NCI-H2171 (cell line): ENCODE measurements around the gene SLC22A13.
"Not testable (repeated sequence)": the region's sequence is repeated elsewhere in the genome, so short reads cannot be mapped to it uniquely, and the experiment has no call there.

Source experiments
- DNase-seq: peaks from one replicate; lab custom pipeline; 2025; lab: John Stamatoyannopoulos, UW

Gene SLC22A13, protein sequence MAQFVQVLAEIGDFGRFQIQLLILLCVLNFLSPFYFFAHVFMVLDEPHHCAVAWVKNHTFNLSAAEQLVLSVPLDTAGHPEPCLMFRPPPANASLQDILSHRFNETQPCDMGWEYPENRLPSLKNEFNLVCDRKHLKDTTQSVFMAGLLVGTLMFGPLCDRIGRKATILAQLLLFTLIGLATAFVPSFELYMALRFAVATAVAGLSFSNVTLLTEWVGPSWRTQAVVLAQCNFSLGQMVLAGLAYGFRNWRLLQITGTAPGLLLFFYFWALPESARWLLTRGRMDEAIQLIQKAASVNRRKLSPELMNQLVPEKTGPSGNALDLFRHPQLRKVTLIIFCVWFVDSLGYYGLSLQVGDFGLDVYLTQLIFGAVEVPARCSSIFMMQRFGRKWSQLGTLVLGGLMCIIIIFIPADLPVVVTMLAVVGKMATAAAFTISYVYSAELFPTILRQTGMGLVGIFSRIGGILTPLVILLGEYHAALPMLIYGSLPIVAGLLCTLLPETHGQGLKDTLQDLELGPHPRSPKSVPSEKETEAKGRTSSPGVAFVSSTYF

DNA sequence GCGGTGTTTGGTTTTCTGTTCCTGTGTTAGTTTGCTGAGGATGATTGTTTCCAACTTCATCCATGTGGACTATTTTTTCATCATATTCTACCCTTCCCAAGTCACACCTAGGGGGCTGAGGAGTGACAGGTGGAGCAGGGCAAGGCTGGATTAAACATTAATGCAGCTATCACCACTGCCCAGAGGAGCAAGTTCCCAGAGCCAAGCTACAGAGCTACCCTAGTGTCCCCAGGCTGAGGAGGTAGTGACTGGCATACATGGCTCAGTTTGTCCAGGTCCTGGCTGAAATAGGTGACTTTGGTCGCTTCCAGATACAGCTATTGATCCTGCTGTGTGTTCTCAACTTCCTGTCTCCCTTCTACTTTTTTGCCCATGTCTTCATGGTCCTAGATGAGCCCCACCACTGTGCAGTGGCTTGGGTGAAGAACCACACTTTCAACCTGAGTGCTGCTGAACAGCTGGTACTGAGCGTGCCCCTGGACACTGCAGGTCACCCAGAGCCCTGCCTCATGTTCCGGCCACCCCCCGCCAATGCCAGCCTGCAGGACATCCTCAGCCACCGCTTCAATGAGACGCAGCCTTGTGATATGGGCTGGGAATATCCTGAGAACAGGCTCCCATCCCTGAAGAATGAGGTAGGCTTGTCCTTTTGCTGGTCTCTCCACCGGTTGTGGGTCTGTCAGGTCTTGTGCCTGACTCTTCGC lies at the start of gene SLC22A13:
TSS of gene SLC22A13 (plus strand) at position 209 of the 704 bp plus-strand sequence. CDS start at position 258, 49 bp downstream.
- DNase-seq, result no peak

DNA sequence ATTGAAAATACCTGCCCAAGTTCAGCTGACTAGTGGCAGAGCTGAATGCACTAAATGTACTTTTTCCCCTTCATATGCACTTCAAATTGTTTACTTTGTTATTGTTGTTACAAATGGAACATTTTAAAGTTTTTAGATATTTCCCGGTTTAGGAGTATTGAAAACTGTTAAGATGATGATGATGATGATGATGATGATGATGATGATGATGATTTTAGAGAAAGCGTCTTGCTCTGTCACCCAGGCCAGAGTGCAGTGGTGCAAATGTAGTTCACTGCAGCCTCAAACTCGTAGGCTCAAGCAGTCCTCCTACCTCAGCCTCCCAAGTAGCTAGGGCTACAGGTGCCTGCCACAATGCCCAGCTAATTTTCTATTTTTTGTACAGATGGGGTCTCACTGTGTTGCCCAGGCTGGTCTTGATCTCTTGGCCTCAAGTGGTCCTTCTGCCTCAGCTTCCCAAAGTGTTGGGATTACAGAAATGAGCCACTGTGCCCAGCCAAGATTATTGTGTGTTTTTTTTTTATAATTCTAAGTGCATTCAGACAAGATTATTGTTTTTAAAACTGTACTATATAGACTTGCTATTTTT lies 45.9 kb upstream of the SLC22A13 start:
- DNase-seq, result no peak

DNA sequence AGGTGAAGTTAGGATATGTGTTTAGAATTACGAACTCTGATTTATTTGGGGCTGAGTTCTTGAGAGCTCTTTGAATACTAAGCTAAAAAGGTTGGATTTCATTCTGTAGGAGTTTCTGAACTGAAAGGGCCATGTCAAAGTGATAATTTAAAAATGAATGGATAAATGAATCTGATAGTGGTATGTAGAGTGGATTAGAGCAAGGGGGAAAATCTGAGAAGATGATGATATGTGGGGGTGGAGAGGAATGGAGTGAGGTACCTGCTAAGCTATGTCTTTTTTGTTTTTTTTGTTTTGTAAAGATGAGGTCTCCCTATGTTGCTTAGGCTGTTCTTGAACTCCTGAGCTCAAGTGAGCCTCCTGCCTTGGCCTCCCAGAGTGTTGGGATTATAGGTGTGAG lies 44.6 kb upstream of the SLC22A13 start:
- no peak for DNase-seq

DNA sequence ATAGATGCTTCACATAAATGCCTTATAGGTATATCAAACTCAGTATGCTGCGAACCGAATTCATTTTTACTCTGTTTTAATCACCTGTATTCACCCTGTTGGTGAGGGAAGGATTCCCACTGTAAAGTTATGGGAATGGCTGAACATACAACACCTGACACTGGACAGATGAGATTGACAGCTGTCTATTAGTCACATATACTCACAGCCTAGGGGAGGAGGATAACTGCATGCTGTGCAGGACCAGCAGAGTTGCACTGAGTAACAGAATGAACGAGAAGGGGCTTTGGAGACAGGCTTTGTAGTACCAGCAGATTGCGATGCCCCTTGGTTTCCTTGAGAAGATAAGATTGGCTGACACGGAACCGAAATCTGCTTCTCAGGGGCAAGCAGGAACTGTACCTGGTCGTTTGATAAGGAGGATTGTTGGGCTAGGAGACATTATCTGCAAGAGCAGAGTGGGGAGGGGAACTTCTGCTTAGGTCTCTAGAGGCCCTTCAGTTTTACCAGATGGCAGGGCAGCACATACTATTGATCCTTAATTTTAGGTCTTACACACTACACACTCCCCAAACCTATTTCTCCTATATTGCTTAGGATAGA lies 43.5 kb upstream of the SLC22A13 start:
- no peak for DNase-seq

DNA sequence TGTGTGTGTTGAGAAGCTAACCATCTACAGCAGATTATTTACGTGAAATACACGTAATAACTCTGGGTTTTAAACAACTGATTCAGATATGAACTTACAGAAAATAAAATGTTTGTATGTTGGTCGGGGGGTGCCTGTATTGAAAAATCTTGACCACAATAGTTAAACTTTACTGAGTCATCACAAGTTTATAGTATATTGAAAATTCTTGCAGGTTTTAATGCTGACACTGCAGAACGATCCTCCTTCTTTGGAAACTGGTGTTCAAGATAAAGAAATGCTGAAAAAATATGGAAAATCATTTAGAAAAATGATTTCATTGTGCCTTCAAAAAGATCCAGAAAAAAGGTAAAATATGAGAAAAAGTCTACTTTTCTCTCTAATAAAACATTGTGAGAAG lies 41.3 kb upstream of the SLC22A13 start:
- no peak for DNase-seq

DNA sequence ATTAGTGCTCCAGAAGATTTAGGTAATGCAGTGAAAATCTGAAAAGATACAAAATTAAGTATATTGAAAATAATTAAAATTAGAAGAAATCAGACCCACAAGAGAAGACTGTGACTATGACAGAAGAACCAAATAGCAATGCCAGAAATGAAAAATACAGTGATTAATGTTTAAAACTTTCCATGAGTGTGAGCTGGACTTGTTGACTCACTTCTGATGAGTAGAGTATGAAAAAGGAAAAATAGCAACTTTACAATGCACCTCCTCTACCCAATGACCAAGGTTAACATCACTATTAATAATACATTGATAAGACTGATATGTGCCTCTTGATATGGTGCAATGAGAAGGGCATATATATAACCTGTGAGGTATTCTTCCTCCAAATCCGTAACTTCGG lies 39.3 kb upstream of the SLC22A13 start:
- DNase-seq, result no peak

DNA sequence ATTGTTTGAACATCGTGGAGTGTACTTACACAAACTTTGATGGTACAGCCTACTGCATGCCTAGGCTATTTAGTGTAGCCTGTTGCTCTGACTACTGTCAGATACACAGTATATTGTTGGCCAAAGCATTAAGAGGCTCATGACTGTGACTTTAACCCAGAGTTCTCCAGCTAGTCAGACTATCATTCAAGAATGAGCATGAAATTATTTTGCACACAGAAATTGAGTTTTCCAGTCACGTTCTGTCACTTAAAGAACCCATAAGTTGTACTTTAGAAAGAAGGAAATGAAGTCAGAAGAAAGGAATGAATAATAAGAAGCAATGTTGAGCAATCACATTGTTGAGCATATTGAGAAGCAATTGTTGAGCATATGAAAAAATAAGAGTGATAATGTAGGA lies 37.6 kb upstream of the SLC22A13 start:
- DNase-seq, result no peak

DNA sequence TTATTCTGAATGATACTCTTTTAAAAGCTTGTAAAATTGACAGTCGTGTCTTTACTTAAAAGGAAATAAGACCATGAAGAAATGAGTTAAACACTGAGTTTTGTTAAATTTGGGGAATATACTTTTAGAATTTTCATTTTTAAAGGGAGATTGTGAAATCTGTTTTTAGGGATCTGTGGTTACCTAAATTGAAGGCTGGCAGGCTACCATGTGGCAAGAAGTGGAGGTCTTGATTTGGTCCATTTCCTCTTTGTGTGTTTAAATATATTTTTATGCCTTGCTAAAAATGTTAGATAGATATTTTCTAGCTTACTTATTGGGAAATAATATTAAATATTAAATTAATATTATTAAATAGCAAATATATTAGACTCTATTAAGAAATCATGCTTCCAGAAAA lies 36.6 kb upstream of the SLC22A13 start:
- DNase-seq, result no peak

DNA sequence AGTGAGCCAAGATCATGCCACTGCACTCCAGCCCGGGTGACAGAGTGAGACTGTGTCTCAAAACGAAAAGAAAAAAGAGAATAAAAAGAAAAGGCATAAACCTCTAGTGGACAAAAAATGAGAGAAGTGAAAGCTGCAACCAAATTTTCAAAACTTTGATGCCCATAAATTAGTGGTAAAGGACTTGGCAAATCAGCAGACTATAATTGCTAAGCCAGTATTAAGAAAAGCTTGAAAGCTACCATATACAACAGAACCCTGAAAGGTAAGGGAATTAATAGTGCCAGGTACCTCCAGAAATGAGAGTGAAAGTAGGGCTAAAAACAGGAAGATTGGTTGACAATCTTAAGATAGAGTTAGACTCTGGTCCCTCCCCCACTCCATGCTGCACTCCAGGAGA lies 32.9 kb upstream of the SLC22A13 start:
- no peak for DNase-seq

DNA sequence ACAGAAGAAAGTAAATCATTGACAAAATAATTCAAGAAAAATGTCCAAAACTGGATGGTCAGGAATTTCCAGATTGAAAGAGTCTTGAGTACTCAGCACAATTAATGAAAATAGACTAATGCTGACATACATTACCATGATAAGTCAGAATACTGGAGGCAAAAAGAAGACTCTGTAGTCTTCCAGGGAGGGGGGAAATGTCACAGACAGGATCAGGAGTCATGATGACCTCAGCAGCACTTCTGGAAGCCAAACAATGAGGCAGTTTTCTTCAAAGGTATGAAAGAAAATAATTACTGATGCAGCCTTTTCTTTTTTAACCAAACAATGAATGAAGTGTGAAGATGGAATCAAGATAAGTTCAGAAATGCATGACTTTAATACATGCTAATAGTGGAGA lies 30.1 kb upstream of the SLC22A13 start:
- no peak for DNase-seq

DNA sequence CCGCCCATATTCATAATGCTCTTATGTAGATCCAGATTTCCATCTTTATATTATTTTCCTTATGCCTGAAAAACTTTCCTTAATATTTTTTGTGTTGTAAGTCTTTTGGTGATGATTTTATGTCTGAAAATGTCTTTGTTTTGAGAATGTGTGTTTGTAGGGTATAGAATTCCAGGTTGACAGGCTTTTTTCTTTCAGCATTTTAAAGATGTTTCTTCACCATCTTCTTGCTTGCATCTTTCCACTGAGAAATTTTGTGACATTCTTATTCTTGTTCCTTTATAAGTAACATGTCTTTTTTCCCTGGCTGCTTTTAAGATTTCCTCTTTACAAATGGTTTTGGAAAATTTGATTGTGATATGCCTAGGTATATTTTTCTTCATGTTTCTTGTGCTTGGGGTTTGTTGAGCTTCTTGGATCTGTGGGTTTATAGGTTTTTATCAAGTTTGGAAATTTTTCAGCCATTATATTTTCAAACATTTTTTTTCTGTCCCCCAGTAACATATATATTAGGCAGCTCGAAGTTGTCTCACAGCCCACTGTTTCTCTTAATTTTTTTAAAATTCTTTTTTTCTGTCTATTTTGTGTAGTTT lies 27.1 kb upstream of the SLC22A13 start:
- no peak for DNase-seq

DNA sequence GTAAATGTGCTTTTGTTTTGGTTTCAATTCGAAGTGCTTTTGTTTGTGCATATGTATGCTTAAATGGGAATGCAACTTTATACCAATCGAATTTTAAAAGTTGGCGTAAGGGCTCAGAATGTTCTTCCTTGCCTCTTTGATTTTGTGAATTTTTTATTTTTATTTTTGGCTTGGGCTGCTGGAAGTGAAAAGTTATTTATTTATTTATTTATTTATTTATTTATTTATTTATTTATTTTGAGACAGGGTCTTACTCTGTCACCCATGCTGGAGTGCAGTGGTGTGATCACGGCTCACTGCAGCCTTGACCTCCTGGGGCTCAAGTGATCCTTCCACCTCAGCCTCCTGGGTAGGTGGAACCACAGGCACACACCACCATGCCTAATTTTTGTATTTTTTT lies 22.8 kb upstream of the SLC22A13 start:
- not testable (repeated sequence) for DNase-seq

DNA sequence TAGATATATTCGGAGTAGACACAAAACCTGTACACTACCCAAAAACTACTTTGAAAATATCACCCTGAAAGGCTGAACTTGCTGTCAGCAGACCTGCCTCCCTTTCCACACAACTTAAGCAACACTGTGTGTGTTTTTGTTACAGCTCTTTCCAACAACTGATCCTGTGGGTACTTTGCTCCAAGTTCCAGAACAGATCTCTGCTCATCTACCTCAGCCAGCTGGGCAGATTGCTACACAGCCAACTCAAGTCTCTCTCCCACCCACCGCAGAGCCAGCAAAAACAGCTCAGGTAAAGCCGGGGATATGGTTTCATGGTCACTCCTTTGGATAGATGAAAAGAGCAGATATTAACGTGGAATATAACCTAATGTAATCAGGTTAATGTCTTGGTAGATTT lies 19.7 kb upstream of the SLC22A13 start:
- DNase-seq, result no peak

DNA sequence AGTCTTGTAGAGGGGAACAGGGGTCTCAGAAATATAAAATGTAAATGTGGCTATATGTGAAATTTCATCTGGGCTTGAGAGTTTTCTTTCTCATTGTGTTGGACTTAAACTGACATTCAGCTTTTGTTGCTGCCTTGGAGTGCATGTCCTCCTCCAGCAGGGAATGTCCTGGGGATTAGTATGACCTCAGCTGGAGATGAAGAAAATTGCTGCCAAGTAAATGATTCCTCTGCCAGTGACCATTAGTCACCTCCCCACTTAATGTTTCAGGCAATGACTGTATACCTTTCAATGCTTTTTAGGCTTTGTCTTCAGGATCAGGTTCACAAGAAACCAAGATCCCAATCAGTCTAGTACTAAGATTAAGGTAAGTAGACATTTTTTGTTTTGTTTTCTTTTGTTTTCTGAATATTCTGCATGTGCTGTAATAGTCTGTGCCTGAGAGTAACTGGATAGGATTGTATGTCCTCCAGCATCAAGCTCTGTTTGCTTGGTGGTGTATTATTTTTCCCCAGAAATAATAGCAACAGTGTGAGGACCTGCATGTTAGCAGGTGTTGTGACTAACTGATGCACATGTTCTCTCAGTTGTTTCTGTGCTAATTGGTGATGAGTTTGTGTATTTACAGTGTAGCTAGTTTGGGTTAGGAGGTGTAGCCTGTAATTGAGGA lies 18.1 kb upstream of the SLC22A13 start:
- no peak for DNase-seq

DNA sequence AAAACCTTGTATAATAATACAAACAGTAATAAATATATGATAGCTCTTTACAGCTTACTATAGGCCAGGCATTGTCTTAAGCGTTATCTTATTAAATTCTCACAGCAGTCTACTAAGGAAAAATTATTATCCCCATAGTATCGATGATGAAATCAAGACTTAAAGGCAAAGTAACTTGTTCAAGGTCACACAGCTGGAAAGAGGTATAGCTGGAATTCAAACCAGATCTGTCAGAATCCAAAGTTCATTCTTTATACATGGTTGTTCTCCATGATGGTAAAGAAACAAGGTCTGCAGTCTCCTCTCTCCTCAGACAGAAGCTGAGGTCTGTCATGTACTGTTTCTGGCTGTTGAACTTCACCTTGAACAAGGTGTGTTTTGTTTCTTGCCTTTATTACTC lies 15.4 kb upstream of the SLC22A13 start:
- no peak for DNase-seq

DNA sequence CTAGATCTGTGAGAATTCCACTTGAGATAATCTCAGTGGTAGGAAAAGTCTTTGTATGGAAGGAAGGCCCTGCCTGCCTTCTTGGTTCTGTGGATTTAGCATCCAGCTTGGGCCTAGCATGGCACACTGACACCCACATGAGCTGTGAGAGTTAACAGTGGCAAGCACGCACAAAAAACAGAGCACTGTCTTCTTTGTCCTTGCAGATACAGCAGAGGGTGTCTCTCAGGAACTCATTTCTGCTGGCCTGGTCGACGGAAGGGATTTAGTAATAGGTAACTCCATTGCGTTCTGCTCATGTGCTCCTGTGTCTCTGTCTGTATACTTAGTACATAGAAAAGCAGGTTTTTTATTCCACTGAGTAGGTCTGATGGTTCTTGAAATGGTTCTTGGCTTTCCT lies 14.4 kb upstream of the SLC22A13 start:
- DNase-seq, result no peak

DNA sequence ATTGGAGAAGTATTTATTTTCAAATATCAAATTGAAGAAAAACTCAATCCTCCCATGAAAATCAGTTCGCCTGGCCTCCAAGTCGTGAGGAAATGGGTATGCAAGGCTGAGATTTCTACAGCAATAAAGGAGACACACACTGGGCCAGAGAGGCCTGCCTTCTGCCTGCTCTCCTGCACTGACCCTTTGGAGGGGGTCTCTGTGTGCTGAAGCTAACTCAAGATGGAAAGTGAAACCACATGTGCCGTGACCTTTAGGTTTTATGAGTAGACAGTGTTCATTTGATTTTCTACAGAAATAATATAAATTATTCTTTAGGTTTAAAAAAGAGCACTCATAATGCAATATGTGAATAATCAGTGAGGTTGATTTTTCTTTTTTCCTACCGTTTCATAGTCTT lies 11.9 kb upstream of the SLC22A13 start:
- no peak for DNase-seq

DNA sequence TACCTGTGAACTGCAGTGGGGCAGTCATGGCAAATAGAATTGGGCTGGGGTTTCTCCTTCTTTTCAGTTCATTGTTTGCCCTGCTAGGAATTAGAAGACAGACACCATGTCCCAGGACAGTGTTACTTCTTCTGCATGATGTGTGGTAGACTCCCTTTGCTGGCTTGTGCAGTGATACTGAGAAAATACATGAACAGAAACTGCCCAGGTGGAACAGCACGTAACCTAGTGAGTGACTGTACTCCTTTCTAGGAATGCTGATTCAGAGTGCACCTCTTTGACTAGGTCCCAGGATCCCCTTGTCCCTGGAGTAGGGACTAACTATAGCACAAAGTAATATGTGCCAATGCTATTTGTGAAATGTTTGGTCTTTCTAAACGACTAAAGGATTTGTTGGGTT lies 10.7 kb upstream of the SLC22A13 start:
- DNase-seq, result no peak

DNA sequence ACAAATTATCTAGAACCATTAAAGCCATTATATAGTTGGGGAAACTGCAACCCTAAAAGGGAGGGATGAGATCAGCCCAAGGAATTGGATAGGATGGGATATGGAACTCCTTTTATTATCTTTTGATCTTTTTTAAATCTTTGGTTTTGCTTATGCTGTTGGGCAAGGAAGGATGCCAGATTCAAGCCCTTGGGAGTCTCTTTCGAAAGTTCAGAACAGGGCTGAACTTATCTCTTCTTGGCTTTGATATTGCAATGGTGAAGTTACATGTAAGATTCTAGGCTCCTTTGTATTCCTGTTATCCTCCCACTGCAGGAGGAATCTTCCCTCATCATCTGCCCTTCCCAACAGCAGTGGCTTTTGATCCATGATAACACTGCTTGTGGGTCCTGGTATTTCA lies 10.0 kb upstream of the SLC22A13 start:
- no peak for DNase-seq

DNA sequence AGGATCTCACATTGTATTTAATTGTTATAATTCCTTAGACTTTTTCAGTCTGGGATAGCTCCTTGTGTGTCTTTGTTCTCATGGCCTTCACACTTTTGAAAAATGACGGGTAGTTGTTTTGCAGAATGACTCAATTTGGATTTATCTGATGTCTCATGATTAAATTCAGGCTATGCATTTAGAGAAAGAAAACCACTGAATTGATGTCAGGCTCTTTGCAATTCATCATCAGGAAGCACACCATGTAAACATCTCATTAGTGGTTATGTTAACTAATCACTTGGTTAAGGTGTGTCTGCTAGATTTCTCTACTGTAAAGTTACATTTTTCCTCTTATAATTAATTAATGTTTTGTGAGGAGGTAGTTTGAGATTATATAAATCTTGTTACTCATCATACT lies 8.0 kb upstream of the SLC22A13 start:
- no peak for DNase-seq

DNA sequence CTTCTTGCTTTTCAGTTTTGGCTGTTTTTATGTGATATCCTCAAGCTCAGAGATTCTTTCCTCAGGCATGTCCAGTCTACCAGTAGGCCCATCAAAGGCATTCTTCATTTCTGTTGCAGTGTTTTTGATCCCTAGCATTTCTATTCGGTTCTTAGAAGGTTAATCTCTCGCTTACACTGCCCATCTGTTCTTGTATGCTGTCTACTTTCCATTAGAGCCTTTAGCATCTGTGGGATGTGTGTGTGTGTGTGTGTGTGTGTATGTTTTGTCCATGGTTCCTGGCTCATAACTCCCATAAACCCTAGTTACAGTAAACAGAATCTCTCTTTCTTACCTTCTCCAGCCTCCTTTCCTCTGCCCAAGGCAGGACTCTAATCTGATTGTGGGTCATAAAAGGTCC lies 5.1 kb upstream of the SLC22A13 start:
- DNase-seq, result no peak

DNA sequence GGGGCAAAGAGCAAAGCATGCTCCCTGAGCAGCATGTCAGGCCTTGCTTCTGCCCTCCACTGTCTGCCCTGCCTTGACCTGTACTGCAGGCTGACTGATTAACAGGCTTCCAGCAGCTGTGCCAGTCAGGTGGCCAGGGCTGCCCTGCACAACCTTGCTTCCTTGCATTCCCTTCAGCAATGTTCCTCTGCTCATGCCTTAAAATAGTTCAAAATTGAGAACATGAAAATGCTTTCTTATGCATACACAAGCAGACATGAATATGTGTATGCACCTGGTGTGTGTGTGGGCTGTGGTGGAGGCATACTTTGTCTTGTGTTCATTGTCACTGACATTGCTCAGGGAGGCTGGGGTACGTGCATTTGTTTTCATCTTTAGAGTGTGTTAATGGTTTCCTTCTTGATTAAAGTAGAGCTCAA lies 1.2 kb upstream of the SLC22A13 start:
- no peak for DNase-seq
